AG09309 (cell line): Measurements from ENCODE around the gene VWA5A.

Experiments
- DNase-seq: peaks from one replicate; pipeline ENCODE4 v3.0.0-alpha.2; 2010; ENCODE audit warnings: low read depth
- H3K4me3 ChIP-seq: 2 replicates; pipeline ENCODE4 v1.5.1; 2011; ENCODE audit warnings: mild to moderate bottlenecking, low read depth, low read length, moderate library complexity; ENCODE audit not compliant: control insufficient read depth
- TF ChIP-seq, protein P1 (sequence below): IDR thresholded peaks from 2 replicates; pipeline ENCODE4 v1.5.1; 2011; ENCODE audit warnings: mild to moderate bottlenecking, low read depth, low read length, inconsistent platforms; ENCODE audit not compliant: insufficient read depth, control insufficient read depth; ENCODE audit errors: missing control alignments

The VWA5A gene, protein sequence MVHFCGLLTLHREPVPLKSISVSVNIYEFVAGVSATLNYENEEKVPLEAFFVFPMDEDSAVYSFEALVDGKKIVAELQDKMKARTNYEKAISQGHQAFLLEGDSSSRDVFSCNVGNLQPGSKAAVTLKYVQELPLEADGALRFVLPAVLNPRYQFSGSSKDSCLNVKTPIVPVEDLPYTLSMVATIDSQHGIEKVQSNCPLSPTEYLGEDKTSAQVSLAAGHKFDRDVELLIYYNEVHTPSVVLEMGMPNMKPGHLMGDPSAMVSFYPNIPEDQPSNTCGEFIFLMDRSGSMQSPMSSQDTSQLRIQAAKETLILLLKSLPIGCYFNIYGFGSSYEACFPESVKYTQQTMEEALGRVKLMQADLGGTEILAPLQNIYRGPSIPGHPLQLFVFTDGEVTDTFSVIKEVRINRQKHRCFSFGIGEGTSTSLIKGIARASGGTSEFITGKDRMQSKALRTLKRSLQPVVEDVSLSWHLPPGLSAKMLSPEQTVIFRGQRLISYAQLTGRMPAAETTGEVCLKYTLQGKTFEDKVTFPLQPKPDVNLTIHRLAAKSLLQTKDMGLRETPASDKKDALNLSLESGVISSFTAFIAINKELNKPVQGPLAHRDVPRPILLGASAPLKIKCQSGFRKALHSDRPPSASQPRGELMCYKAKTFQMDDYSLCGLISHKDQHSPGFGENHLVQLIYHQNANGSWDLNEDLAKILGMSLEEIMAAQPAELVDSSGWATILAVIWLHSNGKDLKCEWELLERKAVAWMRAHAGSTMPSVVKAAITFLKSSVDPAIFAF

DNA sequence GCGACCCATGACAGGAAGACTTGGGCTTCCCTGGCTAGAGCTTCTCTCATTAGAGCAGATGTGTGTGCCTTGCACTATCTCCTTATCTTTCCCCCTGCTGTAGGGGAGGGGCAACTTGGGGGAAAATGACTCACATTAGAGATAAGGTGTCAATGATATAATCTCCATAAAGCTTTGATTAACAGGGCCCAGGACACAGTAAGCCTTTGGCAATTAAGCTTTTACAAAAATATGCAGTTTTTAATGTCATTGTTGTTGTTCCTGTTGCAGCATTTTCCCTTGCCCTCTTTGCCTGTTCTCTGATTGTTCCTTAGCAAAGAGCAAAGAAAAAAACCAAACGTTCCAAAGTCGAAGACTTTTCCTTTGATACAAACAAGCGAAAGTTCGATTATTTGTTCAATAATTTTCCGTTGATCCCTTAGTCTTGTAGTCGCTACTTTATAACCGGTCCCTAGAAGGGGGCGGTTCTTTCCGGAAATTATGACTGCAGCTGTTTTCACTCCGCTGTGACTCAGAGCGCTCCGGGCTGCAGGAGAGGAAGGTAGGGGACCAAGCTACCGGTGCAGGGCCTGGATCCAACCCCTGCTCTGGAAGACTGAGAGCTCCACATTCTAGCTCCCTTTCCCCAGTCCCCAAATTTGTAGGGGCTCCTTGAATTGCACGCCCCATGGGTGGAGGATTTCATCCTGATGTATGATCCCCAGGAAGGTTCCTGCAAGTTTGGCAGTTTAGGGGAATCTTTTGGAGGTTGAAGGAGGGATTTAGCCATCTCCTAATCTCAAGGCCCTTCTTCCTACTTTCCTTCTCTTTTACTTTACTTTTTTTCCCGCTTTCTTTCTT lies at the start of gene VWA5A:
Gene VWA5A (plus strand): TSS at position 509 of the 840 bp plus-strand sequence. CDS start 2,062 bp downstream, outside the sequence.
- TF ChIP-seq, protein P1, sequence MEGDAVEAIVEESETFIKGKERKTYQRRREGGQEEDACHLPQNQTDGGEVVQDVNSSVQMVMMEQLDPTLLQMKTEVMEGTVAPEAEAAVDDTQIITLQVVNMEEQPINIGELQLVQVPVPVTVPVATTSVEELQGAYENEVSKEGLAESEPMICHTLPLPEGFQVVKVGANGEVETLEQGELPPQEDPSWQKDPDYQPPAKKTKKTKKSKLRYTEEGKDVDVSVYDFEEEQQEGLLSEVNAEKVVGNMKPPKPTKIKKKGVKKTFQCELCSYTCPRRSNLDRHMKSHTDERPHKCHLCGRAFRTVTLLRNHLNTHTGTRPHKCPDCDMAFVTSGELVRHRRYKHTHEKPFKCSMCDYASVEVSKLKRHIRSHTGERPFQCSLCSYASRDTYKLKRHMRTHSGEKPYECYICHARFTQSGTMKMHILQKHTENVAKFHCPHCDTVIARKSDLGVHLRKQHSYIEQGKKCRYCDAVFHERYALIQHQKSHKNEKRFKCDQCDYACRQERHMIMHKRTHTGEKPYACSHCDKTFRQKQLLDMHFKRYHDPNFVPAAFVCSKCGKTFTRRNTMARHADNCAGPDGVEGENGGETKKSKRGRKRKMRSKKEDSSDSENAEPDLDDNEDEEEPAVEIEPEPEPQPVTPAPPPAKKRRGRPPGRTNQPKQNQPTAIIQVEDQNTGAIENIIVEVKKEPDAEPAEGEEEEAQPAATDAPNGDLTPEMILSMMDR = no peak
- DNase-seq = peak; percentile 54
- peak within 1 kb of the TSS; percentile 65 for H3K4me3 ChIP-seq

DNA sequence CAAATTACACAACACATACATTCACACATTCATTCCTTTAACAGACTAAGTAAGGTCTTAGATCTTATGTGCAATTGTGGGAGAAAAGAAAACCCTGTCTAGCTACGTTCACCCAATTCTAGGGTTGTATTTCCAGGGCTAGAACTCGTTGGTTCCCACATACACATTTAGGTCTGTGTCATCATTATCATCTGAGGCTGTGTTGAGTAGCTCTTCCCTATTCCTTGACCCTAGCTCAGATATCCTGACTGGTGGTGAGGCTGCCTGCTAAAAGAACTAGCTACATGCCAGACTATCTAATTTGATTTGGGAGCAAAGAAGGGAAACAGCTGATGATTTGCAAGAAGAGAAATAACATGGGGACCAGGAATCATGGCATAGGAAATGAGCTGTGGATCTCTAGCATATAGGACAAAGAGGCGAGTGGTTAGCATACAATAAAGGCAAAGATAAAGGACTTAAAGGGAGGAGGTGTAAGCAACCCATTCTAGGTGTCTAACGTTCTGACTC lies 46.6 kb upstream of the VWA5A start:
- no peak overlapping the region for H3K4me3 ChIP-seq
- TF ChIP-seq, protein P1 = no peak
- no peak for DNase-seq

DNA sequence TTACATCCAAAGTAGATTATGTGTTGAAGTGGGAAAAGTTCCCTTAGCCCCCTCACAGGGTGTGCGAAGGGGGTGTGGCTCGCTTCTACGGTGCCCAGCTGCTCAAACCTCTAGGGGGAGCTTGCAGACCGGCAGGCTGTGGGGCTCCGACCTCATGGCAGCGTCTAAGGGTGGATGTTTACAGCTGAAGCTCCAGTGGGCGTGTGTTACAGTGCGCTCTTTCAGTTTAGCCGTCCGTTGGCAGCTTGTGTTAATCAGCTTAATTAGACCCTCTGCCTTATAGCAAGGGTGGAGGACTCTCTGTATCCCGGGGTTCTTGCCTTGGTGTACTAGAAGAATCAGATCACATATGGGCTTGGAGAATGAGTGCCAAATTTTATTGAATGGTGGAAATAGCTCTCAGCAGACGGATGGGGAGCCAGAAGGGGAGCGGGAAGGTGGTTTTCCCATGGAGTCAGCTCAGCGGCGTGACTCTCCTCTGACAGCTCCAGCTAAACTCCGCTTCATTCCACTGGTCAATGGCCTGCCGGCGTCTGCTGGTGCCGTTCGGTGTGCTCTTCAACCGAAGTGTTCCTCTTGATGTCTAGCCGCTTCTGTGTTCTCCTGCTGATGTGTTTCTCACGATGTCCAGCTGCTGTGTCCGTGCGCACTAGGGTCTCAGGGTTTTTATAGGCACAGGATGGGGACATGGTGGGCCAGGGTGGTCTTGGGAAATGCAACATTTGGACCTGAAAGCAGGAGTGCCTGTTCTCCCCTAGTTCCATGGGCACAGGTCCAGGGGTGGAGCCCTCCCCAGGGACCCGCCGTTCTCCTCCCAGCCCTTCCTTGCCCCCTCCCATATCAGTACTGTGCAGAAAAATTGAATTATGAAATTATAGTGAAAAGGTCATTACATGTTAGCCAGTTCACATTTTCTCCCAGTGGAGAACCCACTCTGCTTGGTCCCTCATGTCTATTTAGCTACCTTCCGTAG lies 45.5 kb upstream of the VWA5A start:
- H3K4me3 ChIP-seq = peak overlapping the region; percentile 32
- DNase-seq = peak; percentile 2

DNA sequence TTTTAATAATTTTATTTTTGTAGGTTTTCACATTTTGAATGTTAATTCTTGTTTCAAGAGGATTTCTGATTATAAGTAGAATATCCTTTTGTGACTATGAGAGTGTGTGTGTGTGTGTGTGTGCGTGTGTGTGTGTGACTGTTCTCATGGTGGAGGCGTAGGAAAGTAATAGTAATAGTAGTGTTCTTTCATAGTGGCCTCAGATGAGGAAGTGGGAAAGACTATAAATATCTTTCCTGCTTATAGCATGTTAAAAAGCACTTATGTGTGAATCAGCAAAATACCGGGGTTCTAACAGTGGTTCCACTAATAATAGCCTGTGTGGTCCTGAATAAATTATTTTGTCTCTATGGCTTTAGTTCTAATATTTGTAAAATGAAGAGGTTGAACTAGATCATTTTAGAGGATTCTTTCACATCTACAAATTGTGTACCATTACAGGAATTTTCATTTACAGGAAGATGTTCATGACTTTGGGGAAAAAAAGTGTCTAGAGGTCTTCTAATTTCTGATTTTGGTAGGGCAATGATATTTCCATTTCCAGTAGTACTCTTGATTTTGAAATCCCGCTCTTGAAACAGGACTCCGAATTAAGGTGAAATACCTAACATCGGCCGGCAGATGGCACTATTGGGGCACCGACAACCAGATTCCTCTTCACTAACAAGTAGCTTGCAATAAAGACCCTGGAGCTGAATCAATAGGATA lies 44.2 kb upstream of the VWA5A start:
- H3K4me3 ChIP-seq = no peak overlapping the region
- TF ChIP-seq, protein P1 = peak; percentile 75
- DNase-seq = peak; percentile 57

More for the DNA sequence above, 45.5 kb upstream of the VWA5A start:
- TF ChIP-seq, protein P1 = peak; percentile 87

DNA sequence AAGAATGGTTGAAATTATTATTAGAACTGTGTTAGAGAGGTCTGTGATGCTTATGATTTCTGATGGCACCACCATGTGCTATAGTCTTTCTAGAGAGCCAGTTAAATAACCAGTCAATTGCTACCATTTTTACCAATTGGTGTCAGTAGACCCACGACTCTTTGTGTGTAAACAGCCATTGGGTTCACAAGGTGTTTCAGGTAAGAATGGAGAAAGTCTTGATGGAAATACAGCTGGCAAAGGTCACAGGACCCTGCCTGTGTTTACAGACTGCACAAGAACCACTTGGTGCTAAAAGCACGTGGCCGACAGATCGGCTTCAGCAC lies 43.7 kb upstream of the VWA5A start:
- TF ChIP-seq, protein P1 = no peak
- no peak for DNase-seq
- no peak overlapping the region for H3K4me3 ChIP-seq
